ENCODE data around the gene TBX20.
"Not testable (repeated sequence)": the region's sequence is repeated elsewhere in the genome, so short reads cannot be mapped to it uniquely, and the experiment has no call there.

The TBX20 gene

GRCh38 chr7:35255443-35256255 is 1.7 kb upstream of the TBX20 start:
- DNase-seq (ENCODE audit: low read depth): no peak

- no peak for DNase-seq (ENCODE audit: low read depth)
Observed at GRCh38 chr7:35254496-35255442, 869 bp upstream of the TBX20 start.

GRCh38 chr7:35253460-35253709 is 515 bp downstream of the TBX20 start:
- DNase-seq (ENCODE audit: low read depth): no peak

GRCh38 chr7:35252612-35253459 is 1.1 kb downstream of the TBX20 start:
- DNase-seq (ENCODE audit: low read depth): no peak

GRCh38 chr7:35251606-35252310 is 2.1 kb downstream of the TBX20 start:
- DNase-seq (ENCODE audit: low read depth): no peak

- no peak for DNase-seq (ENCODE audit: low read depth)
Observed at GRCh38 chr7:35250941-35251340, 3.0 kb downstream of the TBX20 start.

GRCh38 chr7:35250452-35250851 is 3.4 kb downstream of the TBX20 start:
- DNase-seq (ENCODE audit: low read depth): no peak

- no peak for DNase-seq (ENCODE audit: low read depth)
Observed at GRCh38 chr7:35249537-35249907, 4.4 kb downstream of the TBX20 start.

- DNase-seq (ENCODE audit: low read depth): no peak
Observed at GRCh38 chr7:35248576-35249536, 5.0 kb downstream of the TBX20 start.

GRCh38 chr7:35246819-35247218 is 7.1 kb downstream of the TBX20 start:
- no peak for DNase-seq (ENCODE audit: low read depth)

- DNase-seq (ENCODE audit: low read depth): no peak
Observed at GRCh38 chr7:35241884-35242283, 12.0 kb downstream of the TBX20 start.

- no peak for DNase-seq (ENCODE audit: low read depth)
Observed at GRCh38 chr7:35241436-35241835, 12.5 kb downstream of the TBX20 start.

GRCh38 chr7:35241008-35241407 is 12.9 kb downstream of the TBX20 start:
- not testable (repeated sequence) for DNase-seq (ENCODE audit: low read depth)

- DNase-seq (ENCODE audit: low read depth): not testable (repeated sequence)
Observed at GRCh38 chr7:35238456-35238855, 15.4 kb downstream of the TBX20 start.

GRCh38 chr7:35232994-35233393 is 20.9 kb downstream of the TBX20 start:
- no peak for DNase-seq (ENCODE audit: low read depth)

GRCh38 chr7:35231221-35231620 is 22.7 kb downstream of the TBX20 start:
- not testable (repeated sequence) for DNase-seq (ENCODE audit: low read depth)

GRCh38 chr7:35229116-35229780 is 24.7 kb downstream of the TBX20 start:
- not testable (repeated sequence) for DNase-seq (ENCODE audit: low read depth)

GRCh38 chr7:35228496-35229051 is 25.3 kb downstream of the TBX20 start:
- DNase-seq (ENCODE audit: low read depth): not testable (repeated sequence)

GRCh38 chr7:35227438-35227837 is 26.5 kb downstream of the TBX20 start:
- not testable (repeated sequence) for DNase-seq (ENCODE audit: low read depth)

GRCh38 chr7:35222445-35222844 is 31.5 kb downstream of the TBX20 start:
- not testable (repeated sequence) for DNase-seq (ENCODE audit: low read depth)
